AG04449 (cell line): ENCODE data around the gene SH3GL1.

Source experiments
- CTCF ChIA-PET: fragments of 350-600 bp; formaldehyde crosslinking; extraction: SDS; loops from one replicate; lab custom pipeline; 2021; ENCODE audit warnings: antibody characterized with exemption; lab: Yijun Ruan, JAX
- POLR2A ChIA-PET: fragments of 400-600, 350-600 bp; formaldehyde crosslinking; extraction: SDS; loops from one replicate; lab custom pipeline; 2020; ENCODE audit warnings: antibody characterized with exemption, inconsistent platforms; lab: Yijun Ruan, JAX
- DNase-seq: peaks from one replicate; pipeline ENCODE4 v3.0.0-alpha.2; 2010; ENCODE audit warnings: low read depth, low spot score
- H3K4me3 ChIP-seq: 2 replicates; pipeline ENCODE4 v1.5.1; 2011; ENCODE audit warnings: low read depth, mild to moderate bottlenecking, control low read depth, low read length
- CTCF ChIP-seq: IDR thresholded peaks from one replicate; pipeline ENCODE4 v1.5.1; 2011; ENCODE audit warnings: mild to moderate bottlenecking, moderate library complexity, low read length, control low read depth, inconsistent platforms; ENCODE audit not compliant: insufficient read depth; ENCODE audit errors: missing control alignments

Gene SH3GL1

GRCh38 chr19:4432918-4433506 lies 32.7 kb upstream of the SH3GL1 start:
- no peak overlapping the region for H3K4me3 ChIP-seq
- no peak for TF ChIP-seq CTCF
- DNase-seq = no peak
- ChIA-PET POLR2A (interaction anchor here (0.6 kb wide), 1 partner anchor 12 kb away, joined by 3 read pairs; no protein-coding TSS in a partner anchor), CTCF (no interaction called here)

GRCh38 chr19:4431808-4432674 lies 31.7 kb upstream of the SH3GL1 start:
- POLR2A ChIA-PET = no interaction called here
- no peak for TF ChIP-seq CTCF
- CTCF ChIA-PET = no interaction called here

GRCh38 chr19:4431296-4431695 lies 30.9 kb upstream of the SH3GL1 start:
- no peak overlapping the region for H3K4me3 ChIP-seq
- ChIA-PET CTCF (interaction anchor here (3.0 kb wide), 1 partner anchor 30 kb away, joined by 10 read pairs; the partner anchor contains the start of gene SH3GL1), POLR2A (no interaction called here)
- TF ChIP-seq CTCF = no peak
- no peak for DNase-seq

More at GRCh38 chr19:4431808-4432674, 31.7 kb upstream of the SH3GL1 start:
- no peak overlapping the region for H3K4me3 ChIP-seq
- no peak for DNase-seq

- ChIA-PET CTCF (interaction anchor here (3.0 kb wide), 1 partner anchor 30 kb away, joined by 10 read pairs; the partner anchor contains the start of gene SH3GL1), POLR2A (no interaction called here)
- DNase-seq = no peak
- no peak for TF ChIP-seq CTCF
- H3K4me3 ChIP-seq = no peak overlapping the region
Measured at GRCh38 chr19:4430760-4431159, 30.4 kb upstream of the SH3GL1 start.

- ChIA-PET CTCF (interaction anchor here (1.1 to 3.0 kb wide), 2 partner anchors 21 to 29 kb away, joined by 3 to 10 read pairs; partner anchors contain the start of gene SH3GL1), POLR2A (no interaction called here)
- H3K4me3 ChIP-seq = no peak overlapping the region
- DNase-seq = no peak
- TF ChIP-seq CTCF = no peak
Measured at GRCh38 chr19:4429771-4430171, 29.4 kb upstream of the SH3GL1 start.

GRCh38 chr19:4429256-4429655 lies 28.9 kb upstream of the SH3GL1 start:
- CTCF ChIA-PET = interaction anchor here (1.1 to 3.0 kb wide), 2 partner anchors 20 to 28 kb away, joined by 3 to 10 read pairs; partner anchors contain the start of gene SH3GL1
- DNase-seq = no peak
- no peak for TF ChIP-seq CTCF
- H3K4me3 ChIP-seq = no peak overlapping the region
- POLR2A ChIA-PET = no interaction called here
